ENCODE data around the gene CHCHD10. TPM values are rescaled to one million over a fixed set of nuclear protein-coding genes. Genes with fewer than 3 reads are reported as not detected.

Gene CHCHD10
- polyA plus RNA-seq, 1 of the 3 experiments (the other 2 are of a cell fraction): 70.1 TPM

DNA sequence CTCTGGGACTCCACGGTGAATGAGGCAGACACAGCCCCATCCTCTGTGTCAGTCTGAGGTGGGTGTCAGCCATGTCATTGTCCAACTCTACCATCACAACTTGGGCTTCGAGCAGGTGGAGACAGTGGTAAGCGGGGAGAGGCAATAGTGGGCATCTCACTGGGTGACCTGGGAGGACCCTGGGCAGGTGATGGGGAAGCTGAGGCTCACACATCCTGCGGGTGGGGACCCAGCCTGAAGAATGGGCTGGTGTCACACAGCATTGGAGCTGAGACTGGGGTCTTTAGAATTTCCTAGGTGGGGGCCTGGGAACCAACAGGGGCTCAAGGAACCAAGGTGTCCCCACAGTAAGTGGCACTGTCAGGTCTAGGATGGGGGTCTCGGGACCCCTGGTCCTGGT lies 12.0 kb upstream of the CHCHD10 start:
- H3K4me1 ChIP-seq (ENCODE audit: control insufficient read depth in 1 of 2, insufficient read depth in 2 of 2, low read depth in 1 of 2, low read length in 1 of 2): peaks cover 0 to 22% of the 10 kb centered on the region in 2 experiments; a peak in 2 of 4 replicates
- H3K79me2 ChIP-seq (ENCODE audit: insufficient read depth): no peaks in the 10 kb centered on the region
- H3K36me3 ChIP-seq (replicated peaks in 1 of 2; ENCODE audit: control insufficient read depth in 1 of 2, insufficient read depth in 2 of 2, low read length in 1 of 2): peaks cover 0 to 3% of the 10 kb centered on the region in 2 experiments
- no peak for DNase-seq
- WGBS (ENCODE audit: low lambda C conversion rate): 91% methylated on average over 4 of the region's 5 CpGs
- peaks cover 14% of the 10 kb centered on the region for H3F3A ChIP-seq (replicated peaks; ENCODE audit: insufficient read depth)
- H3K9me2 ChIP-seq: no peaks in the 10 kb centered on the region
- ChIA-PET CTCF (interaction anchor here (1.1 to 2.7 kb wide), 2 partner anchors 11 to 70 kb away, joined by 3 to 10 read pairs; no protein-coding TSS in a partner anchor), POLR2A (no interaction called here)
- no peaks in the 10 kb centered on the region for H3K9me3 ChIP-seq
- H3K4me2 ChIP-seq: no peak overlapping the region
- H4K20me1 ChIP-seq (ENCODE audit: insufficient read depth): no peaks in the 10 kb centered on the region
- H3K9ac ChIP-seq: no peak overlapping the region
- no peak overlapping the region for H2AFZ ChIP-seq (ENCODE audit: low read depth)
- TF ChIP-seq GATA2 (CRISPR knock-in tag; IDR thresholded peaks at IDR 0.05) (no peak), USF1 (IDR thresholded peaks at IDR 0.05; ENCODE audit: borderline replicate concordance, low read depth) (no peak), FOSL2 (IDR thresholded peaks at IDR 0.05; ENCODE audit: borderline replicate concordance, low read depth) (no peak), MEF2A (IDR thresholded peaks at IDR 0.05; ENCODE audit: borderline replicate concordance, low read depth) (no peak), RXRA (IDR thresholded peaks at IDR 0.05; ENCODE audit: borderline replicate concordance, low read depth) (no peak), IRF3 (IDR thresholded peaks at IDR 0.05; ENCODE audit: low read depth, low read length) (no peak), TCF12 (IDR thresholded peaks at IDR 0.05) (no peak), TAF1 (IDR thresholded peaks at IDR 0.05; ENCODE audit: borderline replicate concordance, low read depth, low read length) (no peak), REST (IDR thresholded peaks at IDR 0.05; ENCODE audit: low read depth, low read length) (no peak), EP300 (IDR thresholded peaks at IDR 0.05; ENCODE audit: borderline replicate concordance in 1 of 2, low read depth in 1 of 2, low read length in 1 of 2) (no peak), MAX (IDR thresholded peaks at IDR 0.05; ENCODE audit: low read depth) (no peak), FOXM1 (IDR thresholded peaks at IDR 0.05; ENCODE audit: low read depth) (no peak), RCOR1 (IDR thresholded peaks at IDR 0.05; ENCODE audit: low read length) (no peak), EZH2phosphoT487 (IDR thresholded peaks at IDR 0.05; ENCODE audit: borderline replicate concordance, low read depth) (no peak), NRF1 (IDR thresholded peaks at IDR 0.05; ENCODE audit: low read depth, low read length) (no peak), GABPA (IDR thresholded peaks at IDR 0.05; ENCODE audit: low read depth) (no peak)
- TF ChIP-seq, protein P1, sequence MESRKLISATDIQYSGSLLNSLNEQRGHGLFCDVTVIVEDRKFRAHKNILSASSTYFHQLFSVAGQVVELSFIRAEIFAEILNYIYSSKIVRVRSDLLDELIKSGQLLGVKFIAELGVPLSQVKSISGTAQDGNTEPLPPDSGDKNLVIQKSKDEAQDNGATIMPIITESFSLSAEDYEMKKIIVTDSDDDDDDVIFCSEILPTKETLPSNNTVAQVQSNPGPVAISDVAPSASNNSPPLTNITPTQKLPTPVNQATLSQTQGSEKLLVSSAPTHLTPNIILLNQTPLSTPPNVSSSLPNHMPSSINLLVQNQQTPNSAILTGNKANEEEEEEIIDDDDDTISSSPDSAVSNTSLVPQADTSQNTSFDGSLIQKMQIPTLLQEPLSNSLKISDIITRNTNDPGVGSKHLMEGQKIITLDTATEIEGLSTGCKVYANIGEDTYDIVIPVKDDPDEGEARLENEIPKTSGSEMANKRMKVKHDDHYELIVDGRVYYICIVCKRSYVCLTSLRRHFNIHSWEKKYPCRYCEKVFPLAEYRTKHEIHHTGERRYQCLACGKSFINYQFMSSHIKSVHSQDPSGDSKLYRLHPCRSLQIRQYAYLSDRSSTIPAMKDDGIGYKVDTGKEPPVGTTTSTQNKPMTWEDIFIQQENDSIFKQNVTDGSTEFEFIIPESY (IDR thresholded peaks at IDR 0.05; ENCODE audit: borderline replicate concordance, low read depth): no peak
- no peak overlapping the region for H3K4me3 ChIP-seq (ENCODE audit: low read depth in 2 of 2, low read length in 1 of 2)
- H3K27ac ChIP-seq (ENCODE audit: low read depth in 2 of 2, low read length in 1 of 2): no peak overlapping the region
- H3K27me3 ChIP-seq (ENCODE audit: insufficient read depth): no peaks in the 10 kb centered on the region
